Neuronal stem cell (in vitro differentiated cells): Measurements from ENCODE around the gene ZNF654.
A peak's percentile ranks its signal among the peaks of the same experiment; 100 is the strongest.

Source experiments
- DNase-seq: peaks from one replicate; pipeline ENCODE4 v3.0.0-alpha.2; 2013; ENCODE audit warnings: low spot score
- H2AFZ ChIP-seq: one replicate; pipeline ENCODE4 v1.6.1; 2013; ENCODE audit warnings: mild to moderate bottlenecking, low read length, inconsistent platforms
- H2AK5ac ChIP-seq: 2 replicates; pipeline ENCODE4 v1.6.1; 2013; ENCODE audit warnings: low read depth, mild to moderate bottlenecking, inconsistent platforms, low read length, moderate library complexity, mixed read lengths
- H2BK120ac ChIP-seq: 2 replicates; pipeline ENCODE4 v1.6.1; 2013; ENCODE audit warnings: low read depth, mild to moderate bottlenecking, inconsistent platforms, low read length, moderate library complexity, mixed read lengths
- H2BK12ac ChIP-seq: one replicate; pipeline ENCODE4 v1.6.1; 2013; ENCODE audit warnings: low read length, inconsistent platforms
- H2BK15ac ChIP-seq: 2 replicates; pipeline ENCODE4 v1.6.1; 2013; ENCODE audit warnings: mild to moderate bottlenecking, low read length, inconsistent platforms, mixed read lengths
- H2BK5ac ChIP-seq: one replicate; pipeline ENCODE4 v1.6.1; 2013; ENCODE audit warnings: inconsistent platforms, mild to moderate bottlenecking, low read length, moderate library complexity
- H3K14ac ChIP-seq: one replicate; pipeline ENCODE4 v1.6.1; 2013; ENCODE audit warnings: low read length, inconsistent platforms
- H3K18ac ChIP-seq: 2 replicates; pipeline ENCODE4 v1.6.1; 2013; ENCODE audit warnings: low read length, inconsistent platforms
- H3K23ac ChIP-seq: 2 replicates; pipeline ENCODE4 v1.6.1; 2013; ENCODE audit warnings: low read depth, mild to moderate bottlenecking, mixed read lengths, low read length, inconsistent platforms; ENCODE audit not compliant: poor library complexity
- H3K27ac ChIP-seq: replicated peaks from 3 replicates; pipeline ENCODE4 v1.5.1; 2013; ENCODE audit warnings: low read length, inconsistent platforms
- H3K27me3 ChIP-seq, 3 experiments: 2 replicates each; pipeline ENCODE4 v1.6.1; 2013; ENCODE audit warnings: low read length in 3 of 3, mild to moderate bottlenecking in 2 of 3, inconsistent platforms in 1 of 3, low read depth in 1 of 3, mixed read lengths in 1 of 3, moderate library complexity in 1 of 3; ENCODE audit not compliant: control insufficient read depth in 3 of 3, insufficient read depth in 3 of 3
- H3K36me3 ChIP-seq, 2 donors: replicated peaks in 1 of 2; 2 replicates each; pipeline ENCODE4 v1.6.1; 2013; ENCODE audit warnings: low read length in 2 of 2; ENCODE audit not compliant: control insufficient read depth in 2 of 2, insufficient read depth in 2 of 2
- H3K4ac ChIP-seq: 2 replicates; pipeline ENCODE4 v1.6.1; 2013; ENCODE audit warnings: inconsistent platforms, mild to moderate bottlenecking, low read length, moderate library complexity
- H3K4me1 ChIP-seq, 2 donors: 1 replicate in 1 of 2; 2 replicates in 1 of 2; pipeline ENCODE4 v1.6.1; 2013; ENCODE audit warnings: low read length in 2 of 2, low read depth in 1 of 2; ENCODE audit not compliant: control insufficient read depth in 2 of 2, insufficient read depth in 1 of 2
- H3K4me2 ChIP-seq: one replicate; pipeline ENCODE4 v1.6.1; 2013; ENCODE audit warnings: mild to moderate bottlenecking, low read length, inconsistent platforms; ENCODE audit not compliant: insufficient read depth, poor library complexity, severe bottlenecking
- H3K4me3 ChIP-seq, 2 donors: 2 replicates each; pipeline ENCODE4 v1.5.1; 2013; ENCODE audit warnings: low read length in 2 of 2, mild to moderate bottlenecking in 2 of 2, inconsistent platforms in 1 of 2, moderate library complexity in 1 of 2
- H3K79me1 ChIP-seq: one replicate; pipeline ENCODE4 v1.6.1; 2013; ENCODE audit warnings: low read depth, mild to moderate bottlenecking, inconsistent platforms, low read length, moderate library complexity
- H3K9ac ChIP-seq: one replicate; pipeline ENCODE4 v1.6.1; 2013; ENCODE audit warnings: mild to moderate bottlenecking, low read depth, low read length, inconsistent platforms; ENCODE audit not compliant: poor library complexity
- H3K9me3 ChIP-seq, 2 donors: replicated peaks in 1 of 2; 2 replicates each; pipeline versions ENCODE3 to v1.6.1; 2013; ENCODE audit warnings: low read length in 2 of 2, mild to moderate bottlenecking in 2 of 2, inconsistent platforms in 1 of 2, low read depth in 1 of 2, mixed read lengths in 1 of 2, moderate library complexity in 1 of 2; ENCODE audit not compliant: control insufficient read depth in 2 of 2, insufficient read depth in 1 of 2
- H4K8ac ChIP-seq: one replicate; pipeline ENCODE4 v1.6.1; 2013; ENCODE audit warnings: low read depth, mild to moderate bottlenecking, inconsistent platforms, low read length, moderate library complexity
- H4K91ac ChIP-seq: one replicate; pipeline ENCODE4 v1.6.1; 2013; ENCODE audit warnings: low read length, low read depth, mild to moderate bottlenecking, inconsistent platforms; ENCODE audit not compliant: poor library complexity
- WGBS, 2 donors: extraction: QIAGEN DNeasy Blood & Tissue Kit; methylation state at CpG; one replicate each; pipeline ENCODE4 v1.1.7; 2013; ENCODE audit warnings: missing lambda C conversion rate in 2 of 2, mixed read lengths in 1 of 2; ENCODE audit not compliant: insufficient read length in 2 of 2, insufficient replicate concordance in 1 of 2; ENCODE audit errors: extremely low coverage in 2 of 2; 5-methylcytosine and 5-hydroxymethylcytosine counted together

ZNF654 gene

GRCh38 chr3:88058306-88058580 lies 812 bp upstream of the ZNF654 start:
- Histone ChIP-seq H3K27me3 (no peaks in the 10 kb centered on the region), H2BK120ac (no peak overlapping the region), H4K91ac (no peak overlapping the region), H3K23ac (no peak overlapping the region), H3K27ac (peak overlapping the region; percentile 96), H3K14ac (no peak overlapping the region), H3K4me1 (no peaks in the 10 kb centered on the region), H2BK12ac (no peak overlapping the region), H3K9ac (peak overlapping the region; percentile 91), H3K79me1 (peaks cover 3% of the 10 kb centered on the region), H2BK5ac (peak overlapping the region; percentile 82), H3K4me3 (peak overlapping the region; percentile 93 to 94), H4K8ac (no peak overlapping the region), H2BK15ac (no peak overlapping the region), H3K18ac (peak overlapping the region; percentile 97), H3K9me3 (no peaks in the 10 kb centered on the region), H2AFZ (peak overlapping the region; percentile 96), H3K36me3 (peaks cover 5 to 41% of the 10 kb centered on the region in 2 donors), H3K4me2 (peak overlapping the region; percentile 38), H3K4ac (no peak overlapping the region), H2AK5ac (no peak overlapping the region)
- no CpG with 5 or more reads among the region's 24 CpGs for WGBS, 2 donors
- no peak for DNase-seq

GRCh38 chr3:88059380-88060170 lies 520 bp downstream of the ZNF654 start:
- Histone ChIP-seq H3K4me2 (peak overlapping the region; percentile 59), H3K4me1 (no peaks in the 10 kb centered on the region), H3K36me3 (peaks cover 5 to 31% of the 10 kb centered on the region in 2 donors), H3K4ac (no peak overlapping the region), H2BK15ac (no peak overlapping the region), H3K9ac (peak overlapping the region; percentile 94), H2BK120ac (peak overlapping the region; percentile 91), H4K91ac (no peak overlapping the region), H3K27ac (peak overlapping the region; percentile 90), H3K23ac (peak overlapping the region; percentile 96), H3K27me3 (no peaks in the 10 kb centered on the region), H3K14ac (peak overlapping the region; percentile 90), H3K9me3 (no peaks in the 10 kb centered on the region), H3K79me1 (peaks cover 3% of the 10 kb centered on the region), H2AFZ (peak overlapping the region; percentile 98), H3K4me3 (peak overlapping the region; percentile 91 to 93), H4K8ac (peak overlapping the region; percentile 65), H3K18ac (peak overlapping the region; percentile 95), H2BK5ac (peak overlapping the region; percentile 94), H2BK12ac (no peak overlapping the region), H2AK5ac (no peak overlapping the region)
- DNase-seq, result peak; percentile 3
- WGBS, 2 donors, result no CpG with 5 or more reads among the region's 45 CpGs

- H3K9me3 ChIP-seq, result no peaks in the 10 kb centered on the region
- H2AFZ ChIP-seq, result no peak overlapping the region
- H2BK120ac ChIP-seq, result no peak overlapping the region
- H3K23ac ChIP-seq, result no peak overlapping the region
- WGBS, 2 donors, result no CpG with 5 or more reads among the region's 1 CpG
- peaks cover 6% of the 10 kb centered on the region for H3K79me1 ChIP-seq
- no peak overlapping the region for H3K27ac ChIP-seq
- H2BK12ac ChIP-seq, result no peak overlapping the region
- peaks cover 0 to 16% of the 10 kb centered on the region in 2 donors for H3K36me3 ChIP-seq
- no peak overlapping the region for H4K8ac ChIP-seq
- no peak overlapping the region for H4K91ac ChIP-seq
- no peaks in the 10 kb centered on the region for H3K4me1 ChIP-seq
- H3K27me3 ChIP-seq, result no peaks in the 10 kb centered on the region
- no peak overlapping the region for H3K9ac ChIP-seq
- no peak for DNase-seq
- H3K4me2 ChIP-seq, result no peak overlapping the region
- no peak overlapping the region for H3K4ac ChIP-seq
- no peak overlapping the region for H3K4me3 ChIP-seq
- H3K14ac ChIP-seq, result no peak overlapping the region
- no peak overlapping the region for H2BK5ac ChIP-seq
- H2BK15ac ChIP-seq, result no peak overlapping the region
- no peak overlapping the region for H3K18ac ChIP-seq
- no peak overlapping the region for H2AK5ac ChIP-seq
Observed at GRCh38 chr3:88061746-88062145, 2.7 kb downstream of the ZNF654 start.

GRCh38 chr3:88075072-88075471 lies 16.0 kb downstream of the ZNF654 start:
- H3K27ac ChIP-seq, result no peak overlapping the region

More at GRCh38 chr3:88075072-88075471, 16.0 kb downstream of the ZNF654 start:
- no peak overlapping the region for H2BK120ac ChIP-seq
- H2BK5ac ChIP-seq, result no peak overlapping the region
- no peak overlapping the region for H3K23ac ChIP-seq
- H4K91ac ChIP-seq, result no peak overlapping the region
- H3K4ac ChIP-seq, result no peak overlapping the region
- DNase-seq, result no peak
- H3K4me2 ChIP-seq, result no peak overlapping the region
- peaks cover 0 to 5% of the 10 kb centered on the region in 2 donors for H3K36me3 ChIP-seq
- H2BK12ac ChIP-seq, result no peak overlapping the region
- H3K9ac ChIP-seq, result no peak overlapping the region
- no peak overlapping the region for H2AK5ac ChIP-seq
- no peak overlapping the region for H2AFZ ChIP-seq
- H3K79me1 ChIP-seq, result no peaks in the 10 kb centered on the region
- H2BK15ac ChIP-seq, result no peak overlapping the region
- no peaks in the 10 kb centered on the region for H3K4me1 ChIP-seq
- peaks cover 0 to 15% of the 10 kb centered on the region in 2 donors for H3K9me3 ChIP-seq
- no CpG with 5 or more reads among the region's 2 CpGs for WGBS, 2 donors
- H4K8ac ChIP-seq, result no peak overlapping the region
- H3K14ac ChIP-seq, result no peak overlapping the region
- H3K4me3 ChIP-seq, result no peak overlapping the region
- no peak overlapping the region for H3K18ac ChIP-seq
- H3K27me3 ChIP-seq, result no peaks in the 10 kb centered on the region
